GM12878 (cell line): Measurements from ENCODE around the gene PAGE4.

Experiments used
- EZH2 ChIP-seq: IDR thresholded peaks from 2 replicates; pipeline ENCODE4 v1.6.1; 2012; ENCODE audit warnings: low read depth, mild to moderate bottlenecking, control low read depth, inconsistent platforms, low read length, borderline replicate concordance; ENCODE audit not compliant: control insufficient read depth
- POLR2AphosphoS2 ChIP-seq: IDR thresholded peaks from 2 replicates; pipeline ENCODE4 v1.6.1; 2011; ENCODE audit warnings: low read depth, mild to moderate bottlenecking, low read length, improper control_type of control experiment, moderate library complexity
- SP1 ChIP-seq: IDR thresholded peaks from one replicate; pipeline ENCODE4 v1.6.1; 2011; ENCODE audit warnings: low read depth, low read length
- ZNF274 ChIP-seq: IDR thresholded peaks from one replicate; pipeline ENCODE4 v1.8.0; 2011; ENCODE audit not compliant: insufficient read length, insufficient read depth
- TF ChIP-seq, protein P1 (sequence below): IDR thresholded peaks from 2 replicates; pipeline ENCODE4 v1.6.1; 2012; ENCODE audit warnings: mild to moderate bottlenecking, low read depth, low read length

DNA sequence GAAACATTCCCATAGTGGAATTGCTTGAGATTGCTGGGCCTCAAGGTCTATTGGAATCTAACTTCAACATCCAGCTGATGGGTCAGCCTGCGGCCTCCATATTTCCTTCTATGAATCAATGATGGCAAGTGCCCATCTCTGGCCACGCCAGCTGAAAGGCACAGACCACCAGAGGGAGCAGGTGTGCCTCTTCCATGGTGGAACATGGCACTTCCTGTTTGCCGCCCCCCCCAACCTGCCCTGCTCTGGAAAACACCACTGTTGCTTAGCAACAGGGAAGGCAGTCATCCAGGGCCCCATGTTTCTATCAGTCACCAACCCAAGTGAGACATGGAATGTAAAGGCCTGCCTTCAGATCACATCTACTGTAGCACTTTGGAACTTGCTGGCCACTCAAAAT, 11.6 kb downstream of the PAGE4 start:
- TF ChIP-seq SP1 (no peak), POLR2AphosphoS2 (no peak), ZNF274 (no peak), EZH2 (no peak)
- TF ChIP-seq, protein P1, sequence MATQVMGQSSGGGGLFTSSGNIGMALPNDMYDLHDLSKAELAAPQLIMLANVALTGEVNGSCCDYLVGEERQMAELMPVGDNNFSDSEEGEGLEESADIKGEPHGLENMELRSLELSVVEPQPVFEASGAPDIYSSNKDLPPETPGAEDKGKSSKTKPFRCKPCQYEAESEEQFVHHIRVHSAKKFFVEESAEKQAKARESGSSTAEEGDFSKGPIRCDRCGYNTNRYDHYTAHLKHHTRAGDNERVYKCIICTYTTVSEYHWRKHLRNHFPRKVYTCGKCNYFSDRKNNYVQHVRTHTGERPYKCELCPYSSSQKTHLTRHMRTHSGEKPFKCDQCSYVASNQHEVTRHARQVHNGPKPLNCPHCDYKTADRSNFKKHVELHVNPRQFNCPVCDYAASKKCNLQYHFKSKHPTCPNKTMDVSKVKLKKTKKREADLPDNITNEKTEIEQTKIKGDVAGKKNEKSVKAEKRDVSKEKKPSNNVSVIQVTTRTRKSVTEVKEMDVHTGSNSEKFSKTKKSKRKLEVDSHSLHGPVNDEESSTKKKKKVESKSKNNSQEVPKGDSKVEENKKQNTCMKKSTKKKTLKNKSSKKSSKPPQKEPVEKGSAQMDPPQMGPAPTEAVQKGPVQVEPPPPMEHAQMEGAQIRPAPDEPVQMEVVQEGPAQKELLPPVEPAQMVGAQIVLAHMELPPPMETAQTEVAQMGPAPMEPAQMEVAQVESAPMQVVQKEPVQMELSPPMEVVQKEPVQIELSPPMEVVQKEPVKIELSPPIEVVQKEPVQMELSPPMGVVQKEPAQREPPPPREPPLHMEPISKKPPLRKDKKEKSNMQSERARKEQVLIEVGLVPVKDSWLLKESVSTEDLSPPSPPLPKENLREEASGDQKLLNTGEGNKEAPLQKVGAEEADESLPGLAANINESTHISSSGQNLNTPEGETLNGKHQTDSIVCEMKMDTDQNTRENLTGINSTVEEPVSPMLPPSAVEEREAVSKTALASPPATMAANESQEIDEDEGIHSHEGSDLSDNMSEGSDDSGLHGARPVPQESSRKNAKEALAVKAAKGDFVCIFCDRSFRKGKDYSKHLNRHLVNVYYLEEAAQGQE: no peak
